HG03066 (cell line): ENCODE data around the gene PTPRO.
"Not testable (repeated sequence)": the region's sequence is repeated elsewhere in the genome, so short reads cannot be mapped to it uniquely, and the experiment has no call there.

Experiments
- ATAC-seq: cut with Tn5 transposase; IDR thresholded peaks from one replicate; pipeline ENCODE4 v1.9.1; 2021; ENCODE audit warnings: low read depth; ENCODE audit not compliant: unreplicated experiment

Gene PTPRO

GRCh38 chr12:15597125-15597830 lies 275.0 kb downstream of the PTPRO start:
- ATAC-seq: no peak

- ATAC-seq: no peak
These were observed 277.1 kb downstream of the PTPRO start for GRCh38 chr12:15599266-15600037.

DNA sequence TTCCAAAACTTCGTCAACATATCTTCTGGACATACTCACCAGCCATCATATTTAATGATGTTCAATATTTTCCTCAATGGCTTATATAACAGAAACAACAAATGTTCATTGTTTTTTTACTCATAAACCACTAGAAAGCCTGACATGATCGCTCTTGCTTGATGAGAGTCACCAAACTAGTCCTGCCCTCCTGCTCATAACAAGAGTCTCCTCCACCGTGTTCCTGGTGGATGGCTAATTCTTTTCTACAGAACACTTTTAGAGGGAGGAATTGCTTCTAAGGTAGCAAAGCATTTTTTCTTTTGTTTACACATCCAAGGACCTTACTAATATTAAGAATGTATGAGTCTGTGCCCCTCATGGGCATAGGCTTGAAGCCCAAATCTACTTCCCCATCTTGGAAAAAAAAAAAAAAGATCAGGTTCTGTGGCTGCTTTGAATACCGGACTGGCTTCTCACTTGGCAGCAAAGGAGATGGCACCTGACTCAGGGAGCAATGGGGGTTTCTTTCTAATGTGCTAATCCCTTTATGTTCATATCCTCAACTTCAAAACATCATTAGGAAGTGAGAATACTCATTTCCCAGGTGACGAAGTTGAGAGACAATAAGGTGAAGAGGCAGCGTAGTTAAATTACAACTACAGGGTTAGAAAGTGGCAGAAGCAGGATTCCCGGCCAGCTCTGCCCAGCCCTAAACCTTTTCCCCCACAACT lies 278.1 kb downstream of the PTPRO start:
- no peak for ATAC-seq

- no peak for ATAC-seq
These were observed 279.0 kb downstream of the PTPRO start for GRCh38 chr12:15601210-15601800.

DNA sequence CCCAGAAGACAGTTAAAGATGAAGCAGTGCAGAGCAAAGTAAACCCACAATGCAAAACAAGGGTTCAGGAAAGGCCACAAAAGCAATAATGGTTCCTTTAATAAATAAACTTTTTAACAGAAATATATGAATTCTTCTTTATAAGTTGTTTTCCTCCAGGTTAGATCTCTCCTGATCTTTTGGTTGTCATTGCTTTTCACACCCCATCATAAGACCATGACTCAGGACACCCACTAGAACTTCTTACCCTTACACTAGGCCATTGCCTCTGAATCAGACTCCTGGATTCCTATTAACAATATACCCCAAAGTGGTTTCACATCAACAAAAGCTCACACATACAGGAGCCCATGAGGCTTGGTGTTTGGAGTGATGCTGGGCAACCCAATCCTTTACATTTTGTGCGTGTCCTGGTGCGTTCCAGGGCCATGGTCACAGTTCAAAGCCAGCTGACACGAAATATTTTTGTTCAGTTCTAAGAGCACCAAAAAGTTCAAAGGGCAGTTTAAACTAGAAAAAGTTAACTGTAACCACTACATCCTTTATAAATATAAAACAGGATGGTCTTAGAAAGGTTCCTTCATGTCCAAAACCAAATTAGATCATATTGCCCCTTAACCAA lies 279.9 kb downstream of the PTPRO start:
- ATAC-seq: no peak

DNA sequence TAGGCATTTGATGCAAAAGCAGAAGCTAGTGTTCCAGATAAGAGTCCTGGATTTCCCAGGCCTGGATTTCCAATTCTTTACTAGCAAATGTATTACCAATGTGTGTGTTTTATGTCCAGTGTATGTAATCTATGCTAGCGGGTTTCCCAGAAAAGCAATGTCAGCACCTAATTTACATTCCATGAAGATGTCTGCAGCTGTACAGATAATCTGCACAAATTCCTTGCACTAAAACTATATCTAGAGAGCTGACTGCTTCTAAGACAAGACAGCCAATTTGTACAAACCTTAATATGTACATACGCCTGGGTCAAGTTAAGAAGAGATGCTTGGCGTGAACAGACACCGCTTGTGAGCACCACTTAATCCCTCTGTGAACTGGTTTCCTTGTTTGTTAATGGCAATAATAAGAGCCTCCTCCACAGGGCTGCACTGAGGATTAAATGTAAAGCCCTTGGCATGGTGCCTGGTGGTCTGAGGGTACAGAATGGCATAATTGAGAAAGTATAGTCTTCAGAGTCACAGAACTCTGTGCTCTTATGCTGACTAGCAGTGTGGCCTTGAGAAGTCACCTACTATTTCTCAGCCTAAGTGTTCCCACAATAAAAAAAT lies 281.3 kb downstream of the PTPRO start:
- no peak for ATAC-seq

GRCh38 chr12:15605881-15606590 lies 283.7 kb downstream of the PTPRO start:
- no peak for ATAC-seq

DNA sequence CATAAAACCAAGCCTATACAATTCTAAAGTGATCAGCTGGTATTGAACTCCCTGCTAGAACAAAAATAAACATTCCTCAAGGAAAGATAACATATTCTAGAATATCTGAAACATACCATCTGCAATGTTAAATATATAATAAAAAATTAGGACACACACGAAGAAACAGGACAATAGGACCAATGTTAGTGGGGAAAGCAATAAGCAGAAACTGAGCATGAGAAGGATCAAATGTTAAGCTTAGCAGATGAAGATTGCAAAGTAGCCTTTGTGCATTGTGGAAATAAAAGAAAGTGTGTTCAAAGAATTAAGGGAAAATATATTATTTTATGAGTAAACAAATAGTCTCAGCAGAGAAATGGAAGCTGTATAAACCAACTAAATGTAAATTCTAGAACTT lies 286.1 kb downstream of the PTPRO start:
- no peak for ATAC-seq

GRCh38 chr12:15608941-15609340 lies 286.6 kb downstream of the PTPRO start:
- no peak for ATAC-seq

DNA sequence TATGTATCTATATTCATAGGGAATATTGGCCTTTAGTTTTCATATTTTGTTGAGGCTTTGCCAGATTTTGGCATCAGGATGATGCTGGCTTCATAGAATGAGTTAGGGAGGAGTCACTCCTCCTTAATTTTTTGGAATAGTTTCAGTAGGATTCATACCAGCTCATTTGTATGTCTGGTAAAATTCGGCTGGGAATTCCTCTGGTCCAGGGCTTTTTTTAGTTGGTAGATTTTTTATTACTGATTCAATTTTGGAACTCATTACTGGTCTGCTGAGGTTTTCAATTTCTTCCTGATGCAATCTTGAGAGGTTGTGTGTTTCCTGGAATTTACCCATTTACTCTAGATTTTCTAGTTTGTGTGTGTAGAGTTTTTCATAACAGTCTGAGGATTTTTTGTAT lies 291.7 kb downstream of the PTPRO start:
- ATAC-seq: no peak

- not testable (repeated sequence) for ATAC-seq
These were observed 294.2 kb downstream of the PTPRO start for GRCh38 chr12:15616495-15616894.

DNA sequence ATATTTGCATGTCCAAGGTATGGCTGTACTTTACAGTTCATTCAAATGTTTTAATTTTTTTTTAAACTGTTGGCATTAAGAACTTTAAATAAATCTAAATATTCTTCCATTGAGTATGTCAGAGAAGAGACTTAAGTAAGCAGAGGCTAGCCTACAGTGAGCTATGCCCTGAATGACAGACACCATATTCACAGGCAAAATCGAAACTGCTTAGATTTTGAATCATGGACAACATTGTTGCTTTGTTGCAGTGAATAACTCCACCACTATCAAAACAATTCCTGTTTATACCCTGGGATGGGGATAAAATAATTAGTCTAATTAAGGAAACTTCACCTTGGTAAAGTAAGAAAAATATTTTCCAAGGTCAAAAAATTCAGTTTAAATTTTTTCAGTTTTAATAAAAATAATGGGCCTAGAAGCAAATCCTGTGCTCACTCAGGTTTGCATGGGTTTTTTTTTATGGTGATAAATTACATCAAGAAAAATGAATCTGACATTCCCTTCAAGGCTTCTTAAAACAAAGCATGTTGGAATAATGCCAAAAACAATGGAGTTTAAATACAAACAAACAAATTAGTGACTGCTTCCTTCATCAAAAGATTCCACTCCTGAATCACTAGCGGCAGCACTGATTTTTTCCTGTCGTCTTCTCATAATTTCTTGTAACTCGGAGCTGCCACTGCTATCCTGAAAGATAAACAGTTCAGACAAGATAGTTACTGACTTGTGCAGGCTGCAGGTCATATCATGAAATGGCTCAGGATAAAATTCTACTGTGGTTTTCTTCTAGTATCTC lies 298.6 kb downstream of the PTPRO start:
- no peak for ATAC-seq

DNA sequence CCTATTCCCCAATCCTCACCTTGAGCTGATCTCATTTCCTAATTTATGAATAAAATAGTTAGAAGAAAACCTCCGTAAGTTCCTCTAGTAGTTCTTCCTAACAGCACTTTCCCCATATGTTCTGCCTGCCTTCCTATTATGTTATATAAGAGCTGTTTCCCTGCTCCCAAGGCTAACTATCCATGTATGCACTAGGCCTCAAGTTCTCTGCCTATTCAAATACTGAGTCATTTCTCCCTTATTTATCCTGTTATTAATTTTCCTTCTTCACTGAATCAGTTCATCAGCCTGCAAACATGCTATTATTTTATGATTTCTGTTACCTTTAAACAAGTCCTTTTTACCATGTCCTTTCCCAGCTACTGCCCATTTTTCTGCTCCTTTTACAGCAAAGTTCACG lies 302.8 kb downstream of the PTPRO start:
- no peak for ATAC-seq

- no peak for ATAC-seq
These were observed 306.0 kb downstream of the PTPRO start for GRCh38 chr12:15627995-15628945.

GRCh38 chr12:15629108-15629507 lies 306.8 kb downstream of the PTPRO start:
- ATAC-seq: no peak

GRCh38 chr12:15629761-15630160 lies 307.5 kb downstream of the PTPRO start:
- ATAC-seq: no peak

DNA sequence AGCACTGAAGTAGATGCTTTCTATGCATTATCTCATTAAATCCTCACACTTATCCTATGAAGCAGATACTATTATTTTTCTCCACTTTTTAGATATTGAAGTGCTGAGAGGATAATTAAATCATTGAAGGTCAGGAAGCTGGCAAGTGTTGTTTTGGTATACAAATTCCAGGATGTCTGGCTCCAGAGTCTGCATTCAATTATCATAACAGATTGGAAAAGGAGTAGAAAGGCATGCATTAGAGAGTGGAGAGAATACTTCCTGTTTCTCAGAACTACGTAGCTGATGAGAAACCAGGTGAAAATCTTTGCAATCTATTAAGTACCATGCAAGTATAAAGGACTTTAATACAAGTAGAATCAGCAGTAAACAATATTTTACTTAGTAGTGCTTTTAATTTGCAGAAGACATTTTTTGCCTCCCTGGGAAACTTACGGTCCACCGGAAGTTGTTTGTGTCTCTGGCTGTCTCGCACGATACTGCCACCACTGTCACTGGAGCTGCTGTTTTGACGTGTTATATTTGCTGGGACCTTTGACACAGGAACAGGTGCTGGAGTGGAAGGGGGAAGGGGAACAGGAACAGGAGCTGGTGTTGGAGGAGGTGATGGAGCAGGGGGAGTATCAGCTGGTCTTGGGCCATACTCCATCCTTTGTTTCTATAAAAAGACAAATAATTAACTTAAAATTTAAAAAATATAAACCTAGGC lies 308.9 kb downstream of the PTPRO start:
- ATAC-seq: no peak
